HG02970 (cell line): ENCODE results near the gene ME2.
A peak's percentile ranks its signal among the peaks of the same experiment; 100 is the strongest.
"Not testable (repeated sequence)": the region's sequence is repeated elsewhere in the genome, so short reads cannot be mapped to it uniquely, and the experiment has no call there.

ENCODE experiments used
- ATAC-seq: cut with Tn5 transposase; IDR thresholded peaks from one replicate; pipeline ENCODE4 v1.9.1; 2021; ENCODE audit warnings: mild to moderate bottlenecking, moderate library complexity, moderate number of reproducible peaks; ENCODE audit not compliant: unreplicated experiment, low FRiP score

Gene ME2

GRCh38 chr18:50878345-50879301 is at the start of gene ME2:
ME2 (plus strand) TSS chr18:50879118; CDS start chr18:50895821, 16,703 bp downstream.
- ATAC-seq: peak; percentile 95

- ATAC-seq: no peak
Observed at GRCh38 chr18:50829644-50830043, 49.3 kb upstream of the ME2 start.

- ATAC-seq: no peak
Observed at GRCh38 chr18:50830544-50830943, 48.4 kb upstream of the ME2 start.

- ATAC-seq: no peak
Observed at GRCh38 chr18:50832754-50833153, 46.2 kb upstream of the ME2 start.

- not testable (repeated sequence) for ATAC-seq
Observed at GRCh38 chr18:50833496-50833895, 45.4 kb upstream of the ME2 start.

- ATAC-seq: no peak
Observed at GRCh38 chr18:50836521-50836957, 42.4 kb upstream of the ME2 start.

GRCh38 chr18:50839341-50839740 is 39.6 kb upstream of the ME2 start:
- ATAC-seq: no peak

- no peak for ATAC-seq
Observed at GRCh38 chr18:50839996-50840395, 38.9 kb upstream of the ME2 start.

GRCh38 chr18:50842846-50843245 is 36.1 kb upstream of the ME2 start:
- ATAC-seq: no peak

GRCh38 chr18:50844554-50844953 is 34.4 kb upstream of the ME2 start:
- ATAC-seq: no peak

- ATAC-seq: no peak
Observed at GRCh38 chr18:50844960-50845359, 34.0 kb upstream of the ME2 start.

- ATAC-seq: no peak
Observed at GRCh38 chr18:50847192-50847591, 31.7 kb upstream of the ME2 start.

GRCh38 chr18:50848061-50848551 is 30.8 kb upstream of the ME2 start:
- ATAC-seq: no peak

GRCh38 chr18:50848991-50849390 is 29.9 kb upstream of the ME2 start:
- no peak for ATAC-seq

- no peak for ATAC-seq
Observed at GRCh38 chr18:50849419-50849821, 29.5 kb upstream of the ME2 start.

GRCh38 chr18:50850307-50851065 is 28.4 kb upstream of the ME2 start:
- no peak for ATAC-seq

GRCh38 chr18:50853863-50854271 is 25.1 kb upstream of the ME2 start:
- no peak for ATAC-seq

GRCh38 chr18:50855976-50856757 is 22.8 kb upstream of the ME2 start:
- no peak for ATAC-seq

- not testable (repeated sequence) for ATAC-seq
Observed at GRCh38 chr18:50857166-50857565, 21.8 kb upstream of the ME2 start.

- ATAC-seq: no peak
Observed at GRCh38 chr18:50857694-50858093, 21.2 kb upstream of the ME2 start.
